ENCODE data around the gene LIM2. TPM values are rescaled to one million over a fixed set of nuclear protein-coding genes. Genes with fewer than 3 reads are reported as not detected.

LIM2 gene, protein sequence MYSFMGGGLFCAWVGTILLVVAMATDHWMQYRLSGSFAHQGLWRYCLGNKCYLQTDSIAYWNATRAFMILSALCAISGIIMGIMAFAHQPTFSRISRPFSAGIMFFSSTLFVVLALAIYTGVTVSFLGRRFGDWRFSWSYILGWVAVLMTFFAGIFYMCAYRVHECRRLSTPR
- not detected in 2 replicates for total RNA-seq (2014; rRNA removed; shearing (Covaris generic); ENCODE audit: low replicate concordance)

DNA sequence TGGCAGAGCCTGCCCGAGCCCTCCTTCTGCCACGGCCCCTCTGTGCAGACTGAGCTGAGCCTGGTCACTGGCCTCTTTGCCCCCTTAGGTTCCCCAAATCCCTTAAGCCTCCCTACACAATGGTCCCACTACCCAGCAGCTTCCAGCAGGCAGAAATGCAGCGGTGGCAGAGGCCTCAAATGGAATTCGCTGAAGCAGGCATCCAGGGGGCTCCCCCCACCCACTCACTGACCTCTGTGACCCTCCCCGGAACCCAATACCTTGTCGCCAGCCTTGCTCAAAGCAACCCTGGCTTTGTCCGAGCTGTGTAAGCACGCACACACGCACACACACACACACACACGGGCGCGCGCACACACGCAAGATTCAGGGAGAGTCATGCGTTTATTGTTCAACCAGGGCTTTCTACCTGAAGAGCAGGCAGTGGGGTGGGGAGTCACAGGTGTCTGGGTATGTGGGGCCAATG lies at the start of gene LIM2:
Gene LIM2 (minus strand): TSS at position 51 of the 466 bp plus-strand sequence. CDS start 531 bp downstream, outside the sequence.
- DNase-seq, result no peak
- H4K20me1 ChIP-seq (ENCODE audit: insufficient read depth, low read depth, low read length), result no peaks in the 10 kb centered on the region
- H3K4me2 ChIP-seq (ENCODE audit: low read depth, low read length, poor library complexity, severe bottlenecking), result no peak within 1 kb of the TSS

DNA sequence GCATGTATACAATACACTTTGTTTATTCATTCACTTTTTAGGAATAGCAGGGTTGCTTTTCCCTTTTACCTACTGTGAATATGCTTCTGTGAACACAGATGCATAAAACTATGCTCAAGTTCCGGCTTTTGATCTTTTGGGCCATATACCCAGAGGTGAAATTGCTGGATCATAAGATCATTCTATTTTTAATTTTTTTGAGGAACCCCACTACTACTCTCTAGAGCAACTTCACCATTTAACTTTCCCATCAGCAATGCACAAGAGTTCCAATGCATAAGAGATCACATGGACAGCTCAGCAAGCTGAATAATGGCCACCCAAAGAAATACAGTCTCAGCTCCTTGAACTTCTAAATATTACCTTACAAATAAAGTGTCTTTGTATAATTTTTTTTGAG lies 46.7 kb upstream of the LIM2 start:
- H3K4me1 ChIP-seq (ENCODE audit: low read length), result peaks cover 15% of the 10 kb centered on the region
- H3K9ac ChIP-seq (ENCODE audit: low read length), result no peak overlapping the region
- no peaks in the 10 kb centered on the region for H4K20me1 ChIP-seq (ENCODE audit: insufficient read depth, low read depth, low read length)
- no peaks in the 10 kb centered on the region for H3K79me2 ChIP-seq (ENCODE audit: low read length)
- no peaks in the 10 kb centered on the region for H3K9me2 ChIP-seq (replicated peaks; ENCODE audit: insufficient read depth, low read length)
- no peaks in the 10 kb centered on the region for H3K36me3 ChIP-seq (ENCODE audit: insufficient read depth, low read length)
- H2AFZ ChIP-seq (ENCODE audit: low read length), result no peak overlapping the region
- H3K4me2 ChIP-seq (ENCODE audit: low read depth, low read length, poor library complexity, severe bottlenecking), result no peak overlapping the region
- 0 out of 2 replicates have a peak, but pooled peaks cover 2% of the 10 kb centered on the region for H3K27me3 ChIP-seq (ENCODE audit: low read length)
- no peak overlapping the region for H3K4me3 ChIP-seq (ENCODE audit: low read length)
- no peak overlapping the region for H3K27ac ChIP-seq (ENCODE audit: low read length)
- no peaks in the 10 kb centered on the region for H3K9me3 ChIP-seq (ENCODE audit: low read length)
- no peak for DNase-seq

More for the DNA sequence above, at the start of gene LIM2:
- no peaks in the 10 kb centered on the region for H3K27me3 ChIP-seq (ENCODE audit: low read length)
- H3K9me2 ChIP-seq (replicated peaks; ENCODE audit: insufficient read depth, low read length), result no peaks in the 10 kb centered on the region
- no peaks in the 10 kb centered on the region for H3K79me2 ChIP-seq (ENCODE audit: low read length)
- H2AFZ ChIP-seq (ENCODE audit: low read length), result no peak within 1 kb of the TSS
- no peaks in the 10 kb centered on the region for H3K9me3 ChIP-seq (ENCODE audit: low read length)
- no peak within 1 kb of the TSS for H3K27ac ChIP-seq (ENCODE audit: low read length)
- no peak within 1 kb of the TSS for H3K9ac ChIP-seq (ENCODE audit: low read length)
- no peak within 1 kb of the TSS for H3K4me3 ChIP-seq (ENCODE audit: low read length)
- no peaks in the 10 kb centered on the region for H3K36me3 ChIP-seq (ENCODE audit: insufficient read depth, low read length)
- H3K4me1 ChIP-seq (ENCODE audit: low read length), result peaks cover 2% of the 10 kb centered on the region; the same call in 1 of the 2 replicates

DNA sequence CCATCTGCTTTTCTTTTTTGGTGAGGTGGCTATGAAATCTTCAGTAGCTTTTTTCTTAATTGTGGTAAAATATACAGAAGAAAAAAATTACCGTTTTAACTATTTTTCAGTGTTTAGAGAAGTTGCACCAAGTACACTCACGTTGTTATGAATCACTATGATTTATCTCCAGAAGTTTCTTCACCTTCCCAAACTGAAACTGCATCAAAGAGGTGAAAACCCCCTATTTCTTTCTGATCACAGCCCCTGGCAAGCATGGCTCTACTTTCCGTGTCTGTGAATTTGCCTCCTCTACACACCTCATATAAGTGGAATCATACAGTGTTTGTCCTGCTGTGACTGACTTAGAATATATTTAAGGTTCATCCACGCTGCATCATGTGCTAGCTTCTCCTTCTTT lies 45.3 kb upstream of the LIM2 start:
- no peak overlapping the region for H3K27ac ChIP-seq (ENCODE audit: low read length)
- H3K9ac ChIP-seq (ENCODE audit: low read length), result no peak overlapping the region
- no peaks in the 10 kb centered on the region for H3K36me3 ChIP-seq (ENCODE audit: insufficient read depth, low read length)
- H3K27me3 ChIP-seq (ENCODE audit: low read length), result 0 out of 2 replicates have a peak, but pooled peaks cover 2% of the 10 kb centered on the region
- H2AFZ ChIP-seq (ENCODE audit: low read length), result no peak overlapping the region
- no peaks in the 10 kb centered on the region for H3K9me3 ChIP-seq (ENCODE audit: low read length)
- no peak overlapping the region for H3K4me3 ChIP-seq (ENCODE audit: low read length)
- H4K20me1 ChIP-seq (ENCODE audit: insufficient read depth, low read depth, low read length), result no peaks in the 10 kb centered on the region
- H3K79me2 ChIP-seq (ENCODE audit: low read length), result no peaks in the 10 kb centered on the region
- no peak for DNase-seq
- H3K4me2 ChIP-seq (ENCODE audit: low read depth, low read length, poor library complexity, severe bottlenecking), result no peak overlapping the region
- no peaks in the 10 kb centered on the region for H3K9me2 ChIP-seq (replicated peaks; ENCODE audit: insufficient read depth, low read length)
- peaks cover 6% of the 10 kb centered on the region for H3K4me1 ChIP-seq (ENCODE audit: low read length)

DNA sequence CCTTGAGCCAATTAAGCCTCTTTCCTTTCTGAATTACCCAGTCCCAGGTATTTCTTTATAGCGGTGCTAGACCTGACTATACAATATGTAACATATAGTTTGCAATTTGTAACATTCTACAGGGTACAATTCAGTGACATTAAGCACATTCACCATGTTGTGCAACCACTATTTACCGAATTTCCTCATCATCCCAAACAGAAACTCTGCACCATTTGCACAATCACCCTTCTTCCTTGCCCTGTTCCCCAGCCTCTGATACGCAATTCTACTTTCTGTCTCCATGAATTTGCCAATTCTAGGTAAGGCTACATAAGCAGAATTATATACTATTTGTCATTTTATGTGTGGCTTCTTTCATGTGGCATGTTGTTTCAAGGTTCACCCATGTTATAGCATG lies 43.4 kb upstream of the LIM2 start:
- H3K4me2 ChIP-seq (ENCODE audit: low read depth, low read length, poor library complexity, severe bottlenecking), result no peak overlapping the region

DNA sequence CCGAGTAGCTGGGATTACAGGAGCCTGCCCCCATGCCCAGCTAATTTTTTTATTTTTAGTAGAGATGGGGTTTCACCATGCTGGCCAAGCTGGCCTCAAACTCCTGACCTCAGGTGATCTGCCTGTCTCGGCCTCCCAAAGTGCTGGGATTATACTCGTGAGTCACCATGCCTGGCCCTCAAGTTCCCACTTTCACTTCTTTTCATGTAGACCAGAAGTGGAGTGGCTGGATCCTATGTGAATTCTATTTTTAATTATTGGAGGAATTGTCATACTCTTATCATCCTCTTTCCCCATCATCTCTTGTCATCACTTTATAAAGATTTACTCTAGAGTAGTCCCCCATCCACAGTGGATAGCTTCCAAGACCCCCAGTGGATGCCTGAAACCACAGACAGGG lies 42.4 kb upstream of the LIM2 start:
- no peaks in the 10 kb centered on the region for H3K36me3 ChIP-seq (ENCODE audit: insufficient read depth, low read length)
- H3K4me3 ChIP-seq (ENCODE audit: low read length), result no peak overlapping the region
- H3K27ac ChIP-seq (ENCODE audit: low read length), result no peak overlapping the region
- H4K20me1 ChIP-seq (ENCODE audit: insufficient read depth, low read depth, low read length), result no peaks in the 10 kb centered on the region
- H3K4me2 ChIP-seq (ENCODE audit: low read depth, low read length, poor library complexity, severe bottlenecking), result no peak overlapping the region
- H3K9me2 ChIP-seq (replicated peaks; ENCODE audit: insufficient read depth, low read length), result no peaks in the 10 kb centered on the region
- H3K79me2 ChIP-seq (ENCODE audit: low read length), result no peaks in the 10 kb centered on the region
- no peaks in the 10 kb centered on the region for H3K9me3 ChIP-seq (ENCODE audit: low read length)
- no peak for DNase-seq
- no peaks in the 10 kb centered on the region for H3K4me1 ChIP-seq (ENCODE audit: low read length)
- no peak overlapping the region for H2AFZ ChIP-seq (ENCODE audit: low read length)
- 0 out of 2 replicates have a peak, but pooled peaks cover 2% of the 10 kb centered on the region for H3K27me3 ChIP-seq (ENCODE audit: low read length)
- no peak overlapping the region for H3K9ac ChIP-seq (ENCODE audit: low read length)

More for the DNA sequence above, 43.4 kb upstream of the LIM2 start:
- Histone ChIP-seq H3K9ac (ENCODE audit: low read length) (no peak overlapping the region), H2AFZ (ENCODE audit: low read length) (no peak overlapping the region), H3K79me2 (ENCODE audit: low read length) (no peaks in the 10 kb centered on the region), H3K4me1 (ENCODE audit: low read length) (no peaks in the 10 kb centered on the region), H3K36me3 (ENCODE audit: insufficient read depth, low read length) (no peaks in the 10 kb centered on the region), H3K27me3 (ENCODE audit: low read length) (0 out of 2 replicates have a peak, but pooled peaks cover 2% of the 10 kb centered on the region), H3K4me3 (ENCODE audit: low read length) (no peak overlapping the region), H3K27ac (ENCODE audit: low read length) (no peak overlapping the region), H3K9me3 (ENCODE audit: low read length) (no peaks in the 10 kb centered on the region), H3K9me2 (replicated peaks; ENCODE audit: insufficient read depth, low read length) (no peaks in the 10 kb centered on the region), H4K20me1 (ENCODE audit: insufficient read depth, low read depth, low read length) (no peaks in the 10 kb centered on the region)
- no peak for DNase-seq

DNA sequence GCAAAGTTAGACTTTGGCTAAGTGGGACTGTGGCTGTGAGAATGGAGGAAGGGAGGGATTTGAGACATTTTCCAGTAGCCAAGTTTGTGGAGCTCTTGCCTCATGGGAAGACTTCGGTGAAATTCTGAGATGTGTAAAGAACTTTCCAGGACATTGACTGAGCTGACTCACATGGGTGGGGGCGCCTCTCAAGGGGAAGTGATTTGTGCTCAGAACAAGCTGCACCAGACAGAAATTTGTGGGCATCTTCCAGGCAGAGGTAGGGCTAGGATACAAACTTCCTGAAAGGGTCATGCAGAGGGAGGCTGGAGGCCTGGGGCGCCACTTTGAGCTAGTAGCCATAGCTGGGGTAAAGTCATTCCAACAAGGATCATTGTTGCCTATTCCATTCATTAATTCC lies 39.4 kb upstream of the LIM2 start:
- DNase-seq, result no peak
- no peaks in the 10 kb centered on the region for H3K36me3 ChIP-seq (ENCODE audit: insufficient read depth, low read length)
- no peak overlapping the region for H2AFZ ChIP-seq (ENCODE audit: low read length)

DNA sequence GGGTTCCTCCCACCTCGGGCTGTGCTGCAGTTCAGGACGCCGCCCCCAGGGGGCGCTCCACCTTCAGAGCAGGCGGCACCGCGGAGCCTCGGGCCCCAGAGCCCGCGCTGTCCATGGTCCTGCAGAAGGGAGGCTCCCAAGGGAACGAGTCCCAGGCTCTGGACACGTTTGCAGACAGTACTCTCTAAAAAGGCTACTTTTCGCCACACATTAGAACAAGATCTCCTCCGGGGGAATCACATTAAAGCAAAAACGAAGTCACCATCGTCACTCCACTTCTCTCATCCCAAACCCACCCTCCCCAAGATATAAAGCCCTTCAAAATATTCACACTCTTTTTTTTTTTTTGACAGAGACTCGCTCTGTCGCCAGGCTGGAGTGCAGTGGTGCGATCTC lies 34.3 kb upstream of the LIM2 start:
- no peak overlapping the region for H3K4me3 ChIP-seq (ENCODE audit: low read length)
- no peak overlapping the region for H2AFZ ChIP-seq (ENCODE audit: low read length)
- peaks cover 3% of the 10 kb centered on the region; the same call in 1 of the 2 replicates for H3K36me3 ChIP-seq (ENCODE audit: insufficient read depth, low read length)
- H4K20me1 ChIP-seq (ENCODE audit: insufficient read depth, low read depth, low read length), result no peaks in the 10 kb centered on the region
- peaks cover 4% of the 10 kb centered on the region for H3K79me2 ChIP-seq (ENCODE audit: low read length)
- peaks cover 47% of the 10 kb centered on the region for H3K4me1 ChIP-seq (ENCODE audit: low read length)
- H3K9me3 ChIP-seq (ENCODE audit: low read length), result no peaks in the 10 kb centered on the region
- peak; percentile 99 for DNase-seq
- H3K27me3 ChIP-seq (ENCODE audit: low read length), result no peaks in the 10 kb centered on the region
- H3K27ac ChIP-seq (ENCODE audit: low read length), result no peak overlapping the region
- H3K4me2 ChIP-seq (ENCODE audit: low read depth, low read length, poor library complexity, severe bottlenecking), result peak overlapping the region; percentile 59
- H3K9me2 ChIP-seq (replicated peaks; ENCODE audit: insufficient read depth, low read length), result no peaks in the 10 kb centered on the region
- peak overlapping the region; percentile 69; the same call in 1 of the 2 replicates for H3K9ac ChIP-seq (ENCODE audit: low read length)

More for the DNA sequence above, 39.4 kb upstream of the LIM2 start:
- Histone ChIP-seq H3K27me3 (ENCODE audit: low read length) (0 out of 2 replicates have a peak, but pooled peaks cover 2% of the 10 kb centered on the region), H3K4me2 (ENCODE audit: low read depth, low read length, poor library complexity, severe bottlenecking) (no peak overlapping the region), H3K9ac (ENCODE audit: low read length) (no peak overlapping the region), H3K9me3 (ENCODE audit: low read length) (no peaks in the 10 kb centered on the region), H4K20me1 (ENCODE audit: insufficient read depth, low read depth, low read length) (no peaks in the 10 kb centered on the region), H3K4me3 (ENCODE audit: low read length) (no peak overlapping the region), H3K79me2 (ENCODE audit: low read length) (no peaks in the 10 kb centered on the region), H3K4me1 (ENCODE audit: low read length) (peaks cover under 1% of the 10 kb centered on the region; the same call in 1 of the 2 replicates), H3K9me2 (replicated peaks; ENCODE audit: insufficient read depth, low read length) (no peaks in the 10 kb centered on the region), H3K27ac (ENCODE audit: low read length) (no peak overlapping the region)

DNA sequence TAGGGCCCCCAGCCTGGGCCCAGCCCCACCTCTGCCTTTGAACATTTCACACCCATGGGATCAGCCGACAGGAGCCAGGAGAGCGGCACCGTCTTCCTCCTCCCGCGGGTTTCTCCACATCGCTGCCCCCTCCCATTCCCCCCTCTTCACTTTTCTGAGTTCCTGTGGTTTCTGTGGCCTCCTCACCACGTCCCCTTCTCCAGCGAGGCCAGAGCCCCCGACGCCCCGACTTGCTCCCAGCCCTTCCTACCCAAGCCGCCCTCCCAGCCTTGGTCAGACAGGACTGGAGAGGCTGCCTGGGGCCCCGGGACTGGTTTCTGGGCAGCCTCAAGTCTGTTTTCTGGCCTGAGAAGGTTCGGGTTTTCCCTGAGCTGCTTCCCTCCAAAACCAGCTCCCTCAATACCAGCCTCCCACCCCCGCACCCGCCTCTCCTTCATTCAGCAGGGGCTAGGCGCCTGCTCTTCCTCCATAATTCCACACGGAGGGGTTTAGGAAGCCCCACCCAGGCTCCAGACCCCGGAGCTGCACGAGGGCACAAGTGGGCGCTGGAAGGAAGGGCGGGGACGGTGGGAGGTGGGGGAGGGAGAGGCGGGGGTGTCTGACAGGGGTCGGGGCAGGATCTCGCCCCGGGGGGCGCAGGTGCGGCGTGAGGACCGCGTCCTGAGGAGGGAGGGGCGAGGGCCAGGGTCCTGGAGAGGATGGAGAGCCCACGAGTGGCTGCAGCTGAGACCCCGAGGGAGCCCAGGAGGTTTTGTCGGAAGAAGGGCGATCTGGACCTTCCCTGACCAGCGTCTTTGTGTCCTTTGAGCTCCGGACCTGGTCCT lies 33.7 kb upstream of the LIM2 start:
- Histone ChIP-seq H3K9me3 (ENCODE audit: low read length) (no peaks in the 10 kb centered on the region), H3K4me1 (ENCODE audit: low read length) (peaks cover 49% of the 10 kb centered on the region), H3K4me3 (ENCODE audit: low read length) (peak overlapping the region; percentile 36; the same call in 1 of the 2 replicates), H3K9ac (ENCODE audit: low read length) (peak overlapping the region; percentile 69), H4K20me1 (ENCODE audit: insufficient read depth, low read depth, low read length) (no peaks in the 10 kb centered on the region), H3K27ac (ENCODE audit: low read length) (peak overlapping the region; percentile 96), H3K27me3 (ENCODE audit: low read length) (no peaks in the 10 kb centered on the region), H3K4me2 (ENCODE audit: low read depth, low read length, poor library complexity, severe bottlenecking) (peak overlapping the region; percentile 59), H3K36me3 (ENCODE audit: insufficient read depth, low read length) (peaks cover 9% of the 10 kb centered on the region; the same call in 1 of the 2 replicates), H2AFZ (ENCODE audit: low read length) (peak overlapping the region; percentile 70; the same call in 1 of the 2 replicates), H3K9me2 (replicated peaks; ENCODE audit: insufficient read depth, low read length) (no peaks in the 10 kb centered on the region), H3K79me2 (ENCODE audit: low read length) (peaks cover 10% of the 10 kb centered on the region)
- DNase-seq, result peak; percentile 72

Data from Karpas-422 (cell line).